Keratinocyte (primary cell): ENCODE results near the gene TENM4. TPM values are rescaled to one million over a fixed set of nuclear protein-coding genes. Genes with fewer than 3 reads are reported as not detected.

ENCODE experiments used
- DNase-seq: peaks from one replicate; pipeline ENCODE4 v3.0.0-alpha.2; 2011; ENCODE audit warnings: low read depth, missing footprints, low spot score
- FAIRE-seq: peaks from 2 replicates; lab custom pipeline; 2011; peaks lifted over from hg19 to GRCh38; lab: Jason Lieb, UNC
- H2AFZ ChIP-seq: 2 replicates; pipeline ENCODE4 v1.6.0; 2012; ENCODE audit warnings: low read length, control low read depth, inconsistent platforms; ENCODE audit not compliant: control insufficient read depth
- H3K27ac ChIP-seq: 2 replicates; pipeline ENCODE4 v1.5.1; 2011; ENCODE audit warnings: low read length; ENCODE audit not compliant: control insufficient read depth, insufficient read depth
- H3K27me3 ChIP-seq: 3 replicates; pipeline ENCODE4 v1.6.0; 2011; ENCODE audit warnings: low read length; ENCODE audit not compliant: control insufficient read depth, insufficient read depth; ENCODE audit errors: extremely low read depth
- H3K36me3 ChIP-seq, 2 experiments: 2 replicates in 1 of 2; 3 replicates in 1 of 2; pipeline ENCODE4 v1.5.1; 2011; ENCODE audit warnings: low read length in 2 of 2, mild to moderate bottlenecking in 1 of 2; ENCODE audit not compliant: control insufficient read depth in 2 of 2, insufficient read depth in 2 of 2; ENCODE audit errors: extremely low read depth in 1 of 2
- H3K4me1 ChIP-seq: 3 replicates; pipeline ENCODE4 v1.5.1; 2011; ENCODE audit warnings: low read length; ENCODE audit not compliant: control insufficient read depth, insufficient read depth; ENCODE audit errors: extremely low read depth
- H3K4me2 ChIP-seq: 3 replicates; pipeline ENCODE4 v1.6.0; 2011; ENCODE audit warnings: low read depth, low read length; ENCODE audit not compliant: control insufficient read depth, insufficient read depth; ENCODE audit errors: extremely low read depth
- H3K4me3 ChIP-seq, 3 experiments: fragments of 200-600 bp in 1 of 3; sonication (generic) in 1 of 3; 2 replicates in 2 of 3; 3 replicates in 1 of 3; pipeline ENCODE4 v1.5.1; 2011 to 2016; ENCODE audit warnings: low read length in 3 of 3, mild to moderate bottlenecking in 3 of 3, control low read depth in 2 of 3, inconsistent platforms in 1 of 3, low read depth in 1 of 3, mixed read lengths in 1 of 3, mixed run types in 1 of 3, moderate library complexity in 1 of 3; ENCODE audit not compliant: control insufficient read depth in 2 of 3, insufficient read depth in 2 of 3; ENCODE audit errors: extremely low read depth in 1 of 3
- H3K79me2 ChIP-seq: 2 replicates; pipeline ENCODE4 v1.6.0; 2012; ENCODE audit warnings: low read length; ENCODE audit not compliant: control insufficient read depth, insufficient read depth
- H3K9ac ChIP-seq: 3 replicates; pipeline ENCODE4 v1.6.0; 2011; ENCODE audit warnings: low read length; ENCODE audit not compliant: control insufficient read depth, insufficient read depth; ENCODE audit errors: extremely low read depth
- H3K9me1 ChIP-seq: 3 replicates; pipeline ENCODE4 v1.6.0; 2011; ENCODE audit warnings: low read length; ENCODE audit not compliant: control insufficient read depth, insufficient read depth; ENCODE audit errors: extremely low read depth
- H3K9me3 ChIP-seq: 2 replicates; pipeline ENCODE4 v1.5.1; 2012; ENCODE audit warnings: low read depth, low read length; ENCODE audit not compliant: control insufficient read depth
- H4K20me1 ChIP-seq: 3 replicates; pipeline ENCODE4 v1.6.0; 2011; ENCODE audit warnings: low read length; ENCODE audit not compliant: control insufficient read depth, insufficient read depth; ENCODE audit errors: extremely low read depth
- CTCF ChIP-seq, 3 experiments: IDR thresholded peaks in 1 of 3; conservative IDR thresholded peaks in 1 of 3; optimal IDR thresholded peaks in 1 of 3; 2 replicates in 2 of 3; 3 replicates in 1 of 3; pipeline versions ENCODE3 to v1.5.1; 2011; ENCODE audit warnings: low read length in 3 of 3, mild to moderate bottlenecking in 3 of 3, moderate library complexity in 2 of 3, control low read depth in 1 of 3, inconsistent platforms in 1 of 3; ENCODE audit not compliant: insufficient read depth in 2 of 3; ENCODE audit errors: extremely low read depth in 1 of 3
- EZH2 ChIP-seq: IDR thresholded peaks from one replicate; pipeline ENCODE4 v1.6.1; 2012; ENCODE audit warnings: inconsistent platforms, mild to moderate bottlenecking, low read length, moderate library complexity
- dilution Hi-C: fragments of 300-500 bp; cut with MboI; formaldehyde crosslinking; loops from one replicate; pipeline ENCODE4 v1.7.0; 2020; ENCODE audit warnings: low sequenced_read_pairs; ENCODE audit not compliant: extremely low pct_ligation_motif_present
- polyA plus RNA-seq, 5 experiments: library from polyadenylated mRNA; depleted of rRNA in 3 of 5; stranded (reverse) in 3 of 5; stranded (forward) in 1 of 5; unstranded in 1 of 5; fragments of >200 nt; gene quantifications; 1 replicate in 1 of 5; 2 replicates in 3 of 5; 3 replicates in 1 of 5; pipeline versions ENCODE4 v1.2.1 to v1.2.3, GENCODE V29; 2011 to 2012; ENCODE audit warnings: missing spikeins in 2 of 5, low read depth in 1 of 5, low replicate concordance in 1 of 5

The TENM4 gene
- polyA plus RNA-seq, 1 donor (not counting 4 experiments of a cell fraction or from before 2014, with no cell fraction given): 3.5 TPM

GRCh38 chr11:79026803-79027445, 413.9 kb downstream of the TENM4 start:
- H3K27ac ChIP-seq: no peak overlapping the region
- no peaks in the 10 kb centered on the region for H3K9me3 ChIP-seq
- no peak for DNase-seq
- H3K4me3 ChIP-seq: no peak overlapping the region
- dilution Hi-C loops: no loop called here
- H4K20me1 ChIP-seq: no peaks in the 10 kb centered on the region
- TF ChIP-seq EZH2 (no peak), CTCF (optimal IDR thresholded peaks at IDR 0.05 in 1 of 3, IDR thresholded peaks at IDR 0.05 in 1 of 3, conservative IDR thresholded peaks at IDR 0.05 in 1 of 3; ENCODE audit: extremely low read depth in 1 of 3, insufficient read depth in 2 of 3, low read length in 3 of 3) (no peak)
- H3K4me1 ChIP-seq: no peaks in the 10 kb centered on the region
- no peak overlapping the region for H3K9ac ChIP-seq
- no peak for FAIRE-seq
- no peaks in the 10 kb centered on the region for H3K79me2 ChIP-seq
- peaks cover 0 to 1% of the 10 kb centered on the region in 2 experiments for H3K36me3 ChIP-seq
- no peaks in the 10 kb centered on the region for H3K9me1 ChIP-seq
- H2AFZ ChIP-seq: no peak overlapping the region
- no peaks in the 10 kb centered on the region for H3K27me3 ChIP-seq
- no peak overlapping the region for H3K4me2 ChIP-seq

GRCh38 chr11:79025622-79026021, 415.2 kb downstream of the TENM4 start:
- Histone ChIP-seq H3K4me1 (no peaks in the 10 kb centered on the region), H2AFZ (no peak overlapping the region), H4K20me1 (no peaks in the 10 kb centered on the region), H3K4me3 (no peak overlapping the region), H3K9me3 (no peaks in the 10 kb centered on the region), H3K79me2 (no peaks in the 10 kb centered on the region), H3K36me3 (peaks cover 0 to 1% of the 10 kb centered on the region in 2 experiments), H3K9me1 (no peaks in the 10 kb centered on the region), H3K9ac (no peak overlapping the region), H3K27me3 (no peaks in the 10 kb centered on the region), H3K4me2 (no peak overlapping the region), H3K27ac (no peak overlapping the region)
- no peak for FAIRE-seq
- dilution Hi-C loops: no loop called here
- DNase-seq: no peak
- no peak for TF ChIP-seq EZH2
- TF ChIP-seq CTCF (optimal IDR thresholded peaks at IDR 0.05 in 1 of 3, IDR thresholded peaks at IDR 0.05 in 1 of 3, conservative IDR thresholded peaks at IDR 0.05 in 1 of 3; ENCODE audit: extremely low read depth in 1 of 3, insufficient read depth in 2 of 3, low read length in 3 of 3): no peak
